GM18870 (cell line): ENCODE data around the gene TRAPPC1.
"Not testable (repeated sequence)": the region's sequence is repeated elsewhere in the genome, so short reads cannot be mapped to it uniquely, and the experiment has no call there.

Source experiments
- ATAC-seq: cut with Tn5 transposase; IDR thresholded peaks from one replicate; pipeline ENCODE4 v1.9.1; 2021; ENCODE audit warnings: moderate library complexity; ENCODE audit not compliant: unreplicated experiment

Gene TRAPPC1, protein sequence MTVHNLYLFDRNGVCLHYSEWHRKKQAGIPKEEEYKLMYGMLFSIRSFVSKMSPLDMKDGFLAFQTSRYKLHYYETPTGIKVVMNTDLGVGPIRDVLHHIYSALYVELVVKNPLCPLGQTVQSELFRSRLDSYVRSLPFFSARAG

DNA sequence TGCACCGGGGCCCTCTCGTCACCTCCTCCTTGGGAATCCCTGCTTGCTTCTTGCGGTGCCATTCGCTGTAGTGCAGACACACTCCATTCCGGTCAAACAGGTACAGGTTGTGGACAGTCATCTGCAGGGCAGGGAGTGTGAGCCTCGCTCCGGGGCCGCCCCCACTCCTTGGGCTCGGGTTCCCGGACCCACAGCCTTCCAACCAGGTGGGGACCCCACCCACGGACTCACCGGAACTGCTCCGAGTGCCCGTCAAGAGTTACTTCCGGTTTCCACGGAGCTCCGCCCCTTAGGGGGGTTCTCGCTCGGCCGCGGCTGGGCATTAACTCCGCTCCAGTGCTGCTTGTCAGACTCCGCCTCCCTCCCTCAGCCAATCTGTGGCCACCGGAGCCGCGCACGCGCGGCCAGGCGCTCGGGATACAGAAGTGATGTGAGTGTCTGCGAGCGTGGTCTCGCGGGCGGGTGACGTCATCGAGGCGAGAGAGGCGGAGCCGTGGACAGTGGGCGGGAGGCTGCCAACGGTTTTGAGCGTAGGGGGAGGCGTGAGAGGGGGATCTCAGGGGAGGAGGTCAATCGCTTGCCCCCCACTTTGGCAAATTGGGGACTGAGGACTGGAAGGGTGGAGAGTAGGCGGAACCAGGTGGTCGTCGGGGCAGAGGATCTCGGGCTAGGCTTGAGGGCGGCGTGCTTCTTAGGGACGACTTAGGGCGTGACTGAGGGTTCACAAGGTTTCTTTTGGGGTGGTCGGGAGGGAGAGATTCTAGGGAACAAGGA is at the start of gene TRAPPC1, which contains the start of gene CNTROB:
TSS of gene TRAPPC1 (minus strand) at position 238 of the 774 bp plus-strand sequence. CDS start at position 121, 117 bp downstream.
TSS of gene CNTROB (plus strand) at position 498 of the 774 bp plus-strand sequence. CDS start 874 bp downstream, outside the sequence.
- peak; percentile 91 for ATAC-seq

DNA sequence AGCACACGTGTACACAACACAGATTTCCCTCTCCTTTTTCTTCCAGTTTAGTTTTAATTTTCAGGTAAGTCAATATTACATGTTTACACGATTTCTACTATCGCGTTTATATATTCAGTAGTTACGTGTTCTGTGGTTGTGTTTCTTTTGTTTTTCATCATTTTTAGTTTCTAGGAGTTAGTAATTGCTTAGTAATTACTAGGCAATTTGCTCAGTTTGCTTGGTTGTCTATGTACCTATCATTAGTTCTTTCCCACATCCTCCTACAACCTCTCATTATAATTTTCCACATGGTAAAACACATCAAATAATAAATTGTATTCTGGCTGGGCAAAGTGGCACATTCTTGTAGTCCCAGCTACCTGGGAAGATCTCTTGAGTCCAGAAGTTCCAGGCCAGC is 46.1 kb upstream of the TRAPPC1 start:
- no peak for ATAC-seq

DNA sequence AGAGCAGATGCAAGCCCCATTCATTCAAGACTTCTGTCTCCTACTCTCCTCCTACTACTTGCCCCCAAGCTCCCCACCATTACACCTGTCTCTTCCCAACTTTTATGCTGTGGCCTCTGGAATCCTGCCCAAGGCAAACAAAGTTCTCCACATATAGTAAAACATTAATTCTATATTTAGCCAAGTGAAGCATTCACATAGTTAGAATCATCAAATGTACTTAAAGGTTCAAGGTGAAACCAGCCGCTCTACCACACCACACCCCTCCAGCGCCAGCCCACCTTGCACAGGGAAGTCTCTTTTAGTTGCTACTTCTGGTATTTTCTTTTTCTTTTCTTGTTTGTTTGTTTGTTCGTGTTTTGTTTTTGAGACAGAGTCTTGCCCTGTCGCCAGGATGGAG is 45.3 kb upstream of the TRAPPC1 start:
- ATAC-seq, result no peak

DNA sequence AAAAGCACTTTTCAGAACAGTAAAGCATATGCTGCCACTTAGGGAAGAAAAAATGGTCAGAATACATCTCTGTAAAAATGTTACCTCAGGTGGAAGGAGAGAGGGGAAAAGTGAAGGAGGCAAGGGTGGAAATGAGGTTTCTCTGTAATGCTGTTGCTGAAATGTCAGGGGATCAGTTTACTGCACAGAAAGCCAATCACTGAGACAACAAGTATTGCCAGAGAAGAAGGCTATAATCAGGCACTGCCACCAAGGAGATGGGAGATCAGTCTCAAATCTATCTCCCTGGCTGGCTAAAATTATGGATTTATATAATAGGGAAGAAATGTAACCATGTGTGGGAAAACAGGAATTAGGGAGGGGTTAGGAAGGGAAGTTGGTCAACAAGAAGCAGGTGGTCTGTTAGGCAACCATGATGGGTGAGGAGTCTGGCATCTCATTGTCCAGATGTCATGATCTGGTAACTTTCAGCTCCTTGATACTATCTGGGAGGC is 42.9 kb upstream of the TRAPPC1 start:
- ATAC-seq, result no peak

DNA sequence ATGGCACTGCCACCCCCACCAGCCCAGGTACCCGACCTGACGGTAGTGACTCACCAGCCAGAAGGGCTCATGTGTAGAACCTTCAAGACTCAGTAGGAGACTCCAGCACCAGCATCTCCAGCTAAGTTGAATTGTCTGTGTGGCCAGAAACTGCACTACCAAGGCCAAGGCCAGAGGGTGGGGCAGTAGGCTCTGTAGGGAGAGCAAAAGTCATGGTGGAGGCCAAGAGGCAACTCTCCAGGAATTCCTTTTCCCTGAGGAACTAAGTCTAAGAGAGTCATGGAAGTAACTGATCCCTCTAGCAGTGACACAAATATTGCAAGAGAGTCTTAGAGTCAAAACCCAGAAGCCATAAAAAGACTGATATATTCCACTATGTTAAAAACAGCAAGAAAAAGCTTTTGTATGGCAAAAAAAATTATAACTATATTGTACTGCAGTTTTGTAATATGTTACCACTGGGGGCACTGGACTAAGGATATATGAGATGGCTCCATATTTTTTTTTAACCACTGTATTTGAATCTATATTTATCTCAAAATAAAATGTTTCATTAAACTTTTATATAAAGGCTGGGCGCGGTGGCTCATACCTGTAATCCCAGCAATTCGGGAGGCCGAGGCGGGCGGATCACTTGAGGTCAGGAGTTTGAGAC is 40.5 kb upstream of the TRAPPC1 start:
- no peak for ATAC-seq

DNA sequence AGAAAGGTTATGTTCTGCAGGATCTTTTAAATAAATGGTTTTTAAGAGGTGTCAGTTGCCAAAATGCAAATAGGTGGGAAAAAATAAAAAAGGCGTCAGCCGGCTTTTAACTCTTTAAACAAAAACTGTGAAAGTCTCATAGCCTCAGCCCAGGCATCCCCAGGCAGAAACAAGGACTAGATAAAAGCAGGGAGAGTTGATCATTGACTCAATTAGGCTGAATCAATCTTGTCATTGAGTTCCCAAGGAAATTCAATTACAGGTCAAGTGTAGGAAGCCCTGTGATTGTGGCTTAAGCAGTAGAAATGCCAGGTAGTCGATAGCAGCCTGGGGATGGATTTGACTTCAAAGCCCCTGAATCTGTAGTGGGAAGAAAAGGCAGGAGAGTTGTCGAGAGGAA is 39.9 kb upstream of the TRAPPC1 start:
- no peak for ATAC-seq

DNA sequence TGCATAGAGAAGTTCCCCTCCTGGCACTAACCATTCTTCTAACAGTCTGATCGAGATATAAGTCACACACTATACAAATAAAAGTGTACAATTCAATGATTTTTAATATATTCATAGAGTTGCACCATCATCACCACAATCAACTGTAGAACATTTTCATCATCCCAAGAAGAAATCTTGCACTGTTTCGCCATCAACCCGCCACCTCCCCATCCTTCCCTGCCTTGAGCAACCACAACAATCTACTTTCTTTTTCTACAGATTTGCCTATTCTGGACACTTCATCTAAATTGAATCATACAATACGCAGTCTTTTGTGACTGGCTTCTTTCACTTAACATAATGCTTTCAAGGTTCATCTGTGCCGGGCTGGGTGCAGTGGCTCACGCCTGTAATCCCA is 37.7 kb upstream of the TRAPPC1 start:
- ATAC-seq, result no peak

DNA sequence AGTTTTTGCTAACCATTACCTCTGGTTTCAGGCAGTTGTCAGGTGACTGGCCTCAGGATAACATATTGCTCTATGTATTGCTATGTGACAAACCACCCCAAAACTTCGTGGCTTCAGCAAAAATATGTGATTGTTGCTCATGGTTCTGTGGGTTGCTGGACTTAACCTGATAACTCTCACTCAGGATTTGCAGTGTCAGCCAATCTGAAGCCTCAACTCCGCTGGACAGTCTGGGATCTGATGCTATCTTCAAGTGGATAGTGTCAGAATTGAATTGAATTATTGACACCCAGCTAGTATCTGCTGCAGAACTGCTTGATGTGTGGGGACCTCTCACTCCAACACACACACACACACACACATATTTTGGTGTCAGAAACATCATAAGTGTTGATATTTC is 36.0 kb upstream of the TRAPPC1 start:
- ATAC-seq, result no peak

DNA sequence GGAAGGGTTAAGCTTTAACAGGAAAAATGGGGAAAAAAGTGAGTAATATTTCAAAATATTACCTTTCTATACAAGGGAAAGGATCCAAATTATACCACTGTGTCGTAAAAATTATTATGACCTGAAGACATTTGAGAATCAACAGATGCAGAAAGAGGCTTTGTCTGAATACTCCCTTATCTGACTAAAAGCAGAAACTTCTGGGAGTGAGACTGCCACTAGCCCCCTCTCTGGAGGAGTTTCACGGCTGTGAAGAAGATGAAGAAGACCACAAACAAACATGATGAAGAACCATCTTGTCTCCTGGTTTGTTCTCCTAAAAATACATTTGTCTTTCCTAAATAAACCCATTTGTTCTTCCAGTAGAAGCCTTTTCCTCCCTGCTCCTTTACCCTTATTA is 29.7 kb upstream of the TRAPPC1 start:
- ATAC-seq, result no peak

DNA sequence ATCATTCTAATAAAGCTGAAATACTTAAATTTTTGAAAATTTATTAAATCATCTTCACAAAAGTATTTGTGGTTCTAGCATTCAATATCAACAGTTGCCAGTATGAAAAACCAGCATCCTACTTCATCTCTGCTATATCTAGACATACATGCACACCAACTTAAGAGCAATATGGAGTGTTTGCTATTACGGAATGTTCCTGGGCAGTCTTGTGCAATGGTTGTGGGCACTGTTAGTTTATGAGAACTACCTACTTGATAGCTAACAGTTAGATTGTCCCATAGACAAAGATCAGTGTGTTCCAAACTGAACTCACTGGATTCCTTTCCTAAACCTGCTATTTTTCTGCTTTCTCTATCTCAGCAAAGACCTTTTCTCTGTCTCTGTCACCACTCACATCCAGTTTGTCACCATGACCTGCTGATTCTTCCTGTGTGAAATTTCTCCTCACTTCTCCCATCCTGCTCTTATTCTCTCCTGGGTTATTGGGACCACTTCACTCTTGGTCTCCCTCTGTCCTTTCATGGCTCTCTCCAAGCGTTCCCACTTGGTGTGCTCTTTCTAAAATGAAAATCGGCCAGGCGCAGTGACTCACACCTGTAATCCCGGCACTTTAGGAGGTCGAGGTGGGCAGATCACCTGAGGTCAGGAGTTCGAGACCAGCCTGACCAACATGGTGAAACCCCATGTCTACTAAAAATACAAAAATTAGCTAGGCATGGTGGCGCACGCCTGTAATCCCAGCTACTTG is 27.9 kb upstream of the TRAPPC1 start:
- ATAC-seq, result no peak

DNA sequence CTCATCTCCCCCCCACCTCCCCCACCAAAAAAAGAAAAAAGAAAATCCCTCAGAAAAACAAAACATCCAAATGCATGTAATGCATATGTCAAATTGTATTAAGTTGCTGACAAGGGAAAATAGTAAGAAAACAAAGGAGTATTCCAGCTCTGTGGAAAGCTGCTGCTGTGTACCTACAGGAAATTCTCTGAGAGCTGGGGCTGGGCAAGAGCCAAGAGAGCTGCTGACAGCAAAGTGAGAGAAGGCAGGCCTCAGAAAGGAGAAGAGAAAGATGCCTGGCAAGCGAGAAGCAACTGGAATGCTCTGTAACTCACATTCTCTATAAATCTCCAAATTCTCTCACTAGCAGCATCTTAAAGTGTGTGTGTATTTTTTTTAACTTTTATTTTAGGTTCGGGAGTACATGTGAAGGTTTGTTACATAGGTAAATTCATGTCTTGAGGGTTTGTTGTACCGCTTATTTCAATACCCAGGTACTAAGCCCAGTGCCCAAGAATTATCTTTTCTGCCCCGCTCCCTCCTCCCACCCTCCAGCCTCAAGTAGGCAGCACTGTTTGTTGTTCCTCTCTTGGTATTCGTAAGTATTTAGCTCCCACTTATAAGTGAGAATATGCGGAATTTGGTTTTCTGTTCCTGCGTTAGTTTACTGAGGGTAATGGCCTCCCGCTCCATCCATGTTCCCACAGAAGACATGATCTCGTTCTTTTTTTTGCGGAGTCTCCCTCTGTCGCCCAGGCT is 24.7 kb upstream of the TRAPPC1 start:
- ATAC-seq, result no peak

DNA sequence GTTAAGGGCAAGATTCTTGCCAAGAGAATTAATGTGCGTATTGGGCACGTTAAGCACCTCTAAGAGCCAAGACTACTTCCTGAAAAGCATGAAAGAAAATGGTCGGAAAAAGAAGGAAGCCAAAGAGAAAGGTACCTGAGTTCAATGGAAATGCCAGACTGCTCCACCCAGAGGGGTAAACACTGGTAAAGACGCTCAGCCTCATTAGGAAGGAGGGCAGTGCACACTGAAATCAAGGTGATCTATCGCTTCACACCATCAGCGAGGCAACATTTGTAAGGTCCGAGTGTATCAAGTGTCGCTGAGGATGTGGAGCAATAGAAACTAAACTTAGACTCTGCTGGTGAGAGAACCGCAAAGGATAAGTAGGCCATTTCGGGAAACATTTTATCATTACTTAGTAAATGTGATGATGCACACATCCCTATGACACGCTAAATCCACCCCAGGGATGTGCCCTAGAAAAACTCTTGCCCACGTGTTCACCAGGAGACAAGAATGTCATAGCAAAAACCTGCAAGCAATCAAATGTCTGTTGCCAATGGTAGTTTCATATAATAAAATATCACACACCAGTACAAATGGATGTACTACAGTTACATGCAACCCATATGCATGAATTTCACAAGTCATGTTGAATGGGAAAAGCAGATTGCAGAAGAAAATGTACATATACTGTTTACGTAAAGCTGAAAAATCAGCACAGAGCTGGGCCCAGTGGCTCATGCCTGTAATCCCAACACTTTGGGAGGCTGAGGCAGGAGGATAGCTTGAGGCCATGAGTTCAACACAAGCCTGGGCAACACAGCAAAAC is 23.9 kb upstream of the TRAPPC1 start:
- ATAC-seq, result no peak

DNA sequence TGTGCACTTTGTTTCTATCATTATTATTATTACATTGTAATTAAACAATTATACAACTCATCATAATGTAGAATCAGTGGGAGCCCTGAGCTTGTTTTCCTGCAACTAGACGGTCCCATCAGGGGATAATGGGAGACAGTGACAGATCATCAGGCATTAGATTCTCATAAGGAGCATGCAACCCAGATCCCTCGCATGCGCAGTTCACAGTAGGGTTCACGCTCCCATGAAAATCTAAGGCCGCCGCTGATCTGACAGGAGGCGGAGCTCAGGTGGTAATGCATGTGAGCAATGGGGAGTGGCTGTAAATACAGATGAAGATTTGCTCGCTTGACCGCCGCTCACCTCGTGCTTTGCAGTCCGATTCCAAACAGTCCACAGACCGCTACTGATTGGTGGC is 21.5 kb upstream of the TRAPPC1 start:
- not testable (repeated sequence) for ATAC-seq

DNA sequence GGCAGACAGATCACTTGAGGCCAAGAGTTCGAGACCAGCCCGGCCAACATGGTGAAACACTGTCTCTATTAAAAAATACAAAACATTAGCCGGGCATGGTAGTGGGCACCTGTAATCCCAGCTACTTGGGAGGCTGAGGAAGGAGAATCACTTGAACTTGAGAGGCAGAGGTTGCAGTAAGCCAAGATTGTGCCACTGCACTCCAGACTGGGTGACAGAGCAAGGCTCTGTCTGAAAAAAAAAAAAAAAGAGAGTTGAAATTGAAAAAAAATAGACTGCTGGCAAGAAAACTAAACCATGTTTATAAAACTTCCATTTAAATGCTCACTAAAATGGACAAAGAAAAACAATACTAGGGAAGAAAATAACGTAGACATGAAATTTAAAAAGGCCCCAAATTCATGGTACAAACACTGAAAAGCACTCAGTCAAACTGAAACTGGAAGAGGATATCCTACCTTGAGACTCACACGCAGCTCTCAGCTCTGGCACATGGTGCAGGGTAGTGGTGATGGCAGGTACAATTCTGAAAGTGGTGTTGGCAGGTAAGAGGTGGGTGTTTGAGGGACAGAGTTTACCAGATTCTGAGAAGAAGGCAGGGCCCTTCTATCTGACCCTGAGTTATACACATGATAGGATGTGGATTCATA is 19.5 kb upstream of the TRAPPC1 start:
- peak; percentile 50 for ATAC-seq

DNA sequence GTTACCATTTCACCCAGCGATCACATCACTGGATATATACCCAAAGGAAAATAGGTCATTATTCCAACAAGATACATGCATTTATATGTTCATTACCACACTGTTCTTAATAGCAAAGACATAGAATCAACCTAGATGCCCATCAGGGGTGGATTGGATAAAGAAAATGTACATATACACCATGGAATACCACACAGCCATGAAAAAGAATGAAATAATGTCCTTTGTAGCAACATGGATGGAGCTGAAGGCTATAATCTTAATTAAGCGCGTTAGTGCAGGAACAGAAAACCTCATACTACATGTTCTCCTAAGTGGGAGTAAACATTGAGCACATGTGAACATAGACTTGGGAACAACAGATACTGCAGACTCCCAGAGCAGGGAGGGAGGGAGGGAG is 18.8 kb upstream of the TRAPPC1 start:
- ATAC-seq, result no peak

DNA sequence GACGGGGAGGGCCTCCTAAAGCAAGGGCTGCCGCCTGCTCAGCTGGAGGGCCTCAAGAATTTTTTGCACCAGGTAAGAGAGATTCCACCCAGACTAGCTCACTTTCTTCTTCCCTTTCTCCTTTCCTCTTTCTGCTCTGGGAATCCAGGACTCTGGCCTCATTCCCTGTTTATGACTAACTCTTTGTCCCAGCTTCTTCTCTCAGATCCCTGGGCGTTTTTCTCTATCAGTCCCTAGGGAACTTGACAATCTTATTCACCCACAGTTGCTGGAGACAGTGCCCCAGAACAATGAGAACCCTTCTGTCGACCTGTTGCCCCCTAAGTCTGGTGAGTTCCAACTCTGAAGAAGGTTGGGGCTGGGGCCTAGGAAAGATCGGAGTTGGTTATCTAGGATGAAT is 15.9 kb upstream of the TRAPPC1 start:
- no peak for ATAC-seq

DNA sequence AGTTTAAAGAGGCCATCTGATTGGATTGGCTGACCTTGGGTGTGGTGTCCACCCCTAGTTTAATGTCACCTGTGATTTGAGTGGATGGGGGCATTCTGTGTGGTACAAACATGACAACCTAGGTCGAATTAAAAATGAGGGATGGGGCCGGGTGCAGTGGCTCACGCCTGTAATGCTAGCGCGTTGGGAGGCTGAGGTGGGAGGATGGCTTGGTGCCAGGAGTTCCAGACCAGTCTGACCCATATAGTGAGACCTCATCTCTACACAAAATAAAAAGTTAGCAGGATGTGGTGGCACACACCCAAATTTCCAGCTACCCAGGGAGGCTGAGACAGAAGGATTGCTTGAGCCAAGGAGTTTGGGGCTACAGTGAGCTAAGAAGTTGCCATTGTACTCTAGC is 14.7 kb upstream of the TRAPPC1 start:
- ATAC-seq, result no peak

DNA sequence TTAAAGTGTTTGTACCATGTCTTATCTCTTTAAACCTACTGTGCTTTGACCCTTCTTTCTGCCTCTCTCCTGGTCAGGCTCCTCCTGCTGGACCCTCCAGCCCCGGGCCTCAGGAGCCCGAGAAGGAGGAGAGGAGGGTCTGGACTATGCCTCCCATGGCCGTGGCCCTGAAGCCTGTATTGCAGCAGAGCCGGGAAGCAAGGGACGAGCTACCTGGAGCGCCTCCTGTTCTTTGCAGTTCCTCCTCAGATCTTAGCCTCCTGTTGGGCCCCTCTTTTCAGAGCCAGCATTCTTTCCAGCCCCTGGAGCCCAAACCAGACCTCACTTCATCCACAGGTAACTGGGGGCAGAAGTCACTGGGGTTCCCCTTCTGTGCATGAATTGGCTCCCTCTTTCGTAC is 13.9 kb upstream of the TRAPPC1 start:
- no peak for ATAC-seq

DNA sequence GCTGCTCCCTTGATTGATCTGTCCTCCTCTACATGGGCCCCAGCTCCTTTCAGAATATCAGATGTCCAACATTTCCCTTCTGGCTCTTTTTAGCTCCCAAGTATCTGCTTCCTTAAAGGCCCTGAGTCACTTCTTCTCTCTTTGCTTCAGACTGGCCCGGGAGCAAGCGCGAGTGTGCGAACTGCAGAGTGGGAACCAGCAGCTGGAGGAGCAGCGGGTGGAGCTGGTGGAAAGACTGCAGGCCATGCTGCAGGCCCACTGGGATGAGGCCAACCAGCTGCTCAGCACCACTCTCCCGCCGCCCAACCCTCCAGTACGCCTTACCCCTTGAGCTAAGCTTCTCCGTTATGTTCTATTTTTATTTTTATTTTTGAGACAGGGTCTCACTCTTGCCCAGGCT is 12.6 kb upstream of the TRAPPC1 start:
- no peak for ATAC-seq
